GM21423 (cell line): ENCODE results near the gene KIF5A.
"Not testable (repeated sequence)": the region's sequence is repeated elsewhere in the genome, so short reads cannot be mapped to it uniquely, and the experiment has no call there.

Source experiments
- ATAC-seq: cut with Tn5 transposase; IDR thresholded peaks from one replicate; pipeline ENCODE4 v1.9.1; 2021; ENCODE audit warnings: mild to moderate bottlenecking, moderate library complexity; ENCODE audit not compliant: unreplicated experiment

Gene KIF5A

DNA sequence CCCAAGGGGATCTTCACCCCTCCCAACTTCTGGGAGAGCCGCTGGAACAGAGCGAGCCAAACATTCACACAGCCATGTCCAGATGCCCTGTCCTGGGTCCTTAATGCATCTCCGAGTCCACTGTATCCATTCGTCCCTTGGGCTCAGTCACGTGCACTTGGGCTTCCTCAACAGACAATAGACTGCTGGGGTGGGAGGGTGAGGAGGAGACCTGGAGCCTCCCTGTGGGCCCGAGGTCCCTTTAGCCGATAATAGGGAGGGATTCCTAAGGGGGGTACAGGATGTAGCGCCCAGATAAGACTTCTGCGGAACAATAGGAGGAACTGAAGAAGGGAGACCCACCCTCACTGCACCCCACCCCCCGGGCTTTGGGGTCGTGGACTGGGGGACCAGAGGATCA is 68.1 kb downstream of the KIF5A start:
- no peak for ATAC-seq

DNA sequence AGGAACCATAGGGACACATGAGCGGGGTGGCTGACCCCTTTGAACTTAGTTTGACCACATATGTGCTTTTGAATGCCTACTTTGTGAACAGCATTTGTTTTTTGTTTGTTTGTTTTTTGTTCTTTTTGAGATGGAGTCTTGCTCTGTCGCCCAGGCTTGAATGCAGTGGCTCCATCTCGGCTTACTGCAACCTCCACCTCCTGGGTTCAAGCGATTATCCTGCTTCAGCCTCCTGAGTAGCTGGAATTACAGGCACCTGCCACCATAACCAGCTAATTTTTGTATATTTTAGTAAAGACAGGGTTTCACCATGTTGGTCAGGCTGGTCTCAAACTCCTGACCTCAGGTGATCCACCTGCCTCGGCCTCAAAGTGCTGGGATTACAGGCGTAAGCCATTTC is 68.6 kb downstream of the KIF5A start:
- not testable (repeated sequence) for ATAC-seq

DNA sequence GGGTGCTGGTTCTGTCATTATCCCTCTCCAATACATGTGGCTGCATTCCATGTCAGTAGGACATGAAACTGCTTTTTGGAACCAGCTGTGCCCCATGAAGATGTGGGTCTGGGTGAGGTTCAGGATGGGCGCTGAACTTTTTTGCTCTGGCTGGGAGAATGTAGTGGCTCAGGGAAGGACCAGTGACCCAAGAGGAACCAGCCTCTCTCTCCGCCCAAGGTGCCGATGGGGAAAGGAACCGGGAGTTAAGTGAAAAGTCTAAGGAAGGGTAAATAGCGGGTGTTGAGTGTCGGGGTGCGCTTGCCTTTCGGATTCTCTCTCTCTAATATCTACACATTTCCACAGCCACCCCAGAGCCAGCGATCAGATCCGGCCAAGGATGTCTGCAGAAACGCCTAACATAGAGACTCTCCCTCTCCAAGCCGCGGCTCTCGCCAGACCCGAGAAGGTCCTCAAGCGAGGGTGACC is 69.2 kb downstream of the KIF5A start:
- ATAC-seq, result no peak

DNA sequence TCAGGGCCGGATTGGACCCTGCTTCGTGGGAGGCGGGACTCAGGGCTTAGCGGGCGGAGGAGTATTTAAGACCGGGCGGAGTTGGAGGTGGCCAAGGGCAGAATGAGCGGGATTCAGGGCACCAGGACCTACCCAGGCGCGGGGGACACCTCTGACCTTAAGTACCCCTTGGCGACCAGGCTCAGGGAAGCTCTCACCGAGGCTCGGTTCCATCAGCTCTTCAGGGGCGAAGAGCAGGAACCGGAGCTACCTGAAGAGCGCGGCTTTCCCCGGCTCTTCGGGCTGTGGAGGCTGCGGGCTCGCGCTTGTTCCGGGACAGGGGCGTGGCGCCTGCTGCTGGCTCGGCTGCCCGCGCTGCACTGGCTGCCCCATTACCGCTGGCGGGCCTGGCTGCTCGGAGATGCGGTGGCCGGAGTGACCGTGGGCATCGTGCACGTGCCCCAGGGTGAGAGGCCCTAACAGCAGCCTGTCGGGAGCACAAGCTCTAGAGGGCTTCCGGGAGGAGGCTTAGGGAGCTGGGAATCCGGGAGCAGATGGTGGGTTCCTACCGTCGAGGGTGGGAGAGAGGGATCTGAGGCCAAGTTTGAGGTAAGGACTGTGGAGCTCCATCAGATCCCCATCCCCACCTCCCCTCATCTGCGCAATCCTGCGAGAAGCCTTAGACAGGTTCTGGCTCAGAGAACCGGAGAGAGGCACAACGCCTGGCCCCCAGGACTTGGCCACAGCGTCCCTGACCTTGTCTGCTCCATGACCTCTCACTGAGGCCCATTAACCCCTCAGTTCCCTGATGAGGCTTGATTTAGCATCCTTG is 69.8 kb downstream of the KIF5A start:
- no peak for ATAC-seq

DNA sequence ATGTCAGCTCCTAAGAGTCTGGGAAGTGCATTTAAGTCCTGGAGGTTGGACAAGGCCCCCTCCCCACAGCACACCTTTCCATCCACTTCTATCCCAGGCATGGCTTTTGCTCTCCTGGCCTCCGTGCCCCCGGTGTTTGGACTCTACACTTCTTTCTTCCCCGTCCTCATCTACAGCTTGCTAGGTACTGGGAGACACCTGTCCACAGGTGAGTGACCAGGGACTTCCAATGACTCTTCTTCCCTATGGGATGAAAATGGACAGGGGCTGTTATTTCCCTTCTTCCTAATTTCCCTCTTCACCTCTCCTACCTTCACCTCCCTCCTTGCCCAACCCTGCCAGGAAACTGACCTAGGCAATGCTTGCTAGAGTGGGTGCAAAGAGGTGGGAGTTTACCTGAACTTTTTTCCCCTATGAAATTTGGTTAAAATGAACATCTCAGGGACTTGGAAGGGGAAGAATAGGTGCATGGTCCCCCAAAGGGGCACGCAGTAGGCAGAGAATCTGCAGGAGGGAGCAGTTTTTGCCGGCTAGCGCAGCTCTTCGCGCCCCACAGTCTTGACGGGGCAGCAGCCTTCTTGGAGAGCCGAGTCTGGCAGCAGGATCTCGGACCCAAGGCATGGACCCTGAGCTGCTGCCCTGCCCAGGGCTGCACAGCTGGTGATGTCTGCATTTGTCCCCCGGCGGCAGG is 70.5 kb downstream of the KIF5A start:
- ATAC-seq, result no peak

DNA sequence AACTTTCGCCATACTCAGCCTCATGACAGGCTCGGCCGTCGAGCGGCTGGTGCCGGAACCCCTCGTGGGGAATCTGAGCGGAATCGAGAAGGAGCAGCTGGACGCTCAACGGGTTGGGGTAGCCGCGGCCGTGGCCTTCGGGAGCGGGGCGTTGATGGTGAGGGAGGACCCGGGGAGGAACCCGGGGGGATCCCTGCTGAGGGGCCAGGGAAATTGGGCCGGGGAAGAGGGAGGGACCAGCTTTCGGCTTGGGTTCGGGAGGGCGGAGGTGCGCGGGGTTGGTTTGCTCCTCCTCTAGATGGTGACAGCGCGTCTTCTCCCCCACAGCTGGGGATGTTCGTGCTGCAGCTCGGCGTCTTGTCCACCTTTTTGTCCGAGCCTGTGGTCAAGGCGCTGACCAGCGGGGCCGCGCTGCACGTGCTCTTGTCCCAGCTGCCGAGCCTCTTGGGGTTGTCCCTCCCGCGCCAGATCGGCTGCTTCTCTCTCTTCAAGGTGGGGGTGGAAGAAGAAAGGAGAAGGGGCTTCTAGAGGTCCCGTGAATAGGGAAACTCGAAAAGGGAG is 71.2 kb downstream of the KIF5A start:
- no peak for ATAC-seq

DNA sequence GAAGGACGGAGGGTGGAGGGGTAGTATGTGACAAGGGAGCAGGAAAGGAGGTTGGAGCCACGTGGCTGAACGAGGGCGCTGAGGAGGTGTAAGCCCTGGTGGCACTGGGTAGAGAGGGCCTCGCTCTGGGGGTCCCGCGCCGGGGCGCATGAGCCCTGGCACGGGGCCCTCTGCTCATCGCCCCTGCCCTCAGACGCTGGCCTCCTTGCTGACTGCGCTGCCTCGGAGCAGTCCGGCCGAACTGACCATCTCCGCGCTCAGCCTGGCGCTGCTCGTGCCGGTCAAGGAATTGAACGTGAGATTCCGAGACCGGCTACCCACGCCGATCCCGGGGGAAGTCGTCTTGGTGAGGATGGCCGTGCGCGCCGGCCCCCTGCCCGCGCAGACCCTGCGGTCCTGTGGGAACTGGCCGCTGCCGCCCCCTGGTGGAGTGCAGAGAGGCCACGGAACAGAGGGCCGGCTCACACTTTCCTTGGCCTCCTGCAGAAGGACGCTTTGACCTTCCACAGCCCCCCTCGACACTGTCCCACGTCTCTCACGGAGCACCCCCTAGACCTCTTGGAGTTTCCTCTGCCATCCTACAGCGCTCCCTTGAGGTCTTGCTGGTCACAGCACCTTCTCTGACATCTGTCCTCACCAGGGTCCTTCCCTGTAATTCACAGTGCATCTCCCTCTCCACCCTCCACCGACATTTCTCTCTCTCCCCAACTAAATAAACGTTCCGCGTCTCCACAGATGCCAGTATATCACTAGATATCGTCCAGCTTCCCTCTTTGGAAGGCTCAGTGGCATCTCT is 71.9 kb downstream of the KIF5A start:
- ATAC-seq, result peak; percentile 48

DNA sequence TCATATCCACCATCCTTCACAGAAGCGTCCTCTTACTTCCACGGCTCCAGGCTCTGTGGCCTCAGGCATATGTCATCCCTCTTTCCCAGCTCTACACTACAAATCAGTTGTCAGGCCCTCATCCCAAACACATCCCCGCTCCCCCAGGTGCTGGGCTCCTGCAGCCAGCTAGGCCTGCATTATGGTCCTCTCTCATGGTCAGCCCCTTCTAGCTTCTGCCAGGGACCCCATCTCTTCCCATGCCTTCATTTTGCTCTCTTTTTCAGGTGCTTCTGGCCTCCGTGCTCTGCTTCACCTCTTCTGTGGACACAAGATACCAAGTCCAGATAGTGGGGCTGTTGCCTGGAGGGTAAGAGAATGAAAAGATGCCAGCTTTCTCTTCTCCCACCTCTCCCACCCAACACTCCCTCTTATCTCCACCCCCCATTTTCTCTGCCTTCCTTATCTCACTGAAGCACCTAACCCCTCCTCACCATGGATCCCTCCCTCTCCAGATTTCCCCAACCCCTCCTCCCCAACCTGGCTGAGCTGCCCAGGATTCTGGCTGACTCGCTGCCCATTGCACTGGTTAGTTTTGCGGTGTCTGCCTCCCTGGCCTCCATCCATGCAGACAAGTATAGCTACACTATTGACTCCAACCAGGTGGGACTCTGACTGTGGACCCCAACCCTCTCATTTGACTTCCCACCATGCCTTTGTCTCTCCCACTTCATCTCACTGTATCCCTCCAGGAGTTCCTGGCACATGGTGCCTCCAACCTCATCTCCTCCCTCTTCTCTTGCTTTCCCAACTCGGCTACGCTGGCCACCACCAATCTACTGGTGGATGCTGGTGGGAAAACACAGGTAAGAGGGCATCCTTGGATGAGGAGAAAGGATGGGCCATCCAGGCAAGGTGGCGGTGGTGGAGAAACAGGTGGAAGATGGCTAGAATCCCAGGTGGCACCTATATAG is 72.7 kb downstream of the KIF5A start:
- no peak for ATAC-seq

DNA sequence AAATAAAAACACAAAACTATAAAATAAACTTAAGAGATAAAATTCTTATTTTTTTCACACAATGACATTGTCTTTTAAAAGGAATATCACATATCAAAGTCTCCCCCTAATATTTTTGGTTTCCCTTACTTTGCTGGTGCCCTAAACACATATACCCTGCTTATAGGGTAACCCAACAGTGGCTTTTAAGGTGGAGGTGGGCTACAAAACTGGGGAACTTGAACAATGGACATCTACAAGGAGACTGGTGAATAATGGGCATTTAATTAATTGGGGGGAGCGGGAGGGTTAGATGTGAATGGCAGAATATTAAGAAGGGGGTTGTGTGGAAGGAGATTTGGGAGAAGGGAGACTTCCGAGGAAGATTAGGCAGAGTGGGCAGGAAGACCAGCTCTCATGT is 73.5 kb downstream of the KIF5A start:
- ATAC-seq, result no peak

DNA sequence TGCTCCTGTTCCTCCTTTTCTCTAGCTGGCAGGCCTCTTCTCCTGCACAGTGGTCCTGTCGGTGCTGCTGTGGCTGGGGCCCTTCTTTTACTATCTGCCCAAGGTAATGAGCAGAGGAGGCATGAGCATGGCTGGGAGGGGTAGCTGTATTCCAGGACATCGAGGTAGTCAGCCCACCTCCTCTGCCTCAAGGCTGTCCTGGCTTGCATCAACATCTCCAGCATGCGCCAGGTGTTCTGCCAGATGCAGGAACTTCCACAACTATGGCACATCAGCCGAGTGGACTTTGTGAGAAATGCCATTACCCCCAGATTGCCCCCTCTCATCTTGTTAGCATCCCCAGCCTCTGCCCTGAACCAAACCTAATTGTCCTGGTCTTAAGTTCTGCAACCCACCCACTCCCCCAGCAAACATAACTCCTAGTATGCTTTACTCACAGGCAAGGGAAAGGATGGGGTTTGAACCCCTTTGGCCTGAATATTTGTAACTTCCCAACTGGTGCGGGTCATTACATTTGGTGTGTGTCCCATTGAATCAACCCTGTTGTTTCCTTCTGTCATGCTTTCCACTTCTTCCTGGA is 74.1 kb downstream of the KIF5A start:
- no peak for ATAC-seq

DNA sequence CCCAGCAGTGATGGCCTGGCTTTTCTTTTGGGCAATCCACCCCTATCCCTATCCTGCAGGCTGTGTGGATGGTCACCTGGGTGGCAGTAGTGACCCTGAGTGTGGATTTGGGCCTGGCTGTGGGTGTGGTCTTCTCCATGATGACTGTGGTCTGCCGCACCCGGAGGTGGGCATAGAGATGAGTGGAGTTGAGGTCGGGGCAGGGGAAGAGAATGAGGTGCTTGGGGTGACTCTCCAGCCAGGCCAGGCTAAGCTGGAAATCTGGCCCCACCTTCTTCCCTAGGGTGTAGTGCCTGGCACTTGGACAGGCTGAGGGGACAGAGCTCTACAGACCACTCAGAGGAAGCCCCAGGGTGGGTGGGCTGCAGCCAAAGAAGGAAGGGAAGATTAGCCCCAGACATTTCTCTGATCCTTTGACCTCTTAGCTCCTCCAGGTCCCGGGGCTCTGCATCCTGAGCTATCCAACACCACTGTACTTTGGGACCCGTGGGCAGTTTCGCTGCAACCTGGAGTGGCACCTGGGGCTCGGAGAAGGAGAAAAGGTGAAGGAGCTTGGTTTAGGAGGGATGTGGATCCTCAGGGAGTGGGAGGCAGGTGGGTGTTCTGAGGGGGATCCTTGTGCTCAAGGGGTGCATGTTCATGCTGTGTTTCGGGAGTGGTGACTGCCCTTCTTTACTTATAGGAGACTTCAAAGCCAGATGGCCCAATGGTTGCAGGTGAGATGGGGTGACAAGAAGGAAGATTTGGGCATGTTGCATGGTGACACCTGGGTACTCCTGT is 74.8 kb downstream of the KIF5A start:
- ATAC-seq, result no peak

DNA sequence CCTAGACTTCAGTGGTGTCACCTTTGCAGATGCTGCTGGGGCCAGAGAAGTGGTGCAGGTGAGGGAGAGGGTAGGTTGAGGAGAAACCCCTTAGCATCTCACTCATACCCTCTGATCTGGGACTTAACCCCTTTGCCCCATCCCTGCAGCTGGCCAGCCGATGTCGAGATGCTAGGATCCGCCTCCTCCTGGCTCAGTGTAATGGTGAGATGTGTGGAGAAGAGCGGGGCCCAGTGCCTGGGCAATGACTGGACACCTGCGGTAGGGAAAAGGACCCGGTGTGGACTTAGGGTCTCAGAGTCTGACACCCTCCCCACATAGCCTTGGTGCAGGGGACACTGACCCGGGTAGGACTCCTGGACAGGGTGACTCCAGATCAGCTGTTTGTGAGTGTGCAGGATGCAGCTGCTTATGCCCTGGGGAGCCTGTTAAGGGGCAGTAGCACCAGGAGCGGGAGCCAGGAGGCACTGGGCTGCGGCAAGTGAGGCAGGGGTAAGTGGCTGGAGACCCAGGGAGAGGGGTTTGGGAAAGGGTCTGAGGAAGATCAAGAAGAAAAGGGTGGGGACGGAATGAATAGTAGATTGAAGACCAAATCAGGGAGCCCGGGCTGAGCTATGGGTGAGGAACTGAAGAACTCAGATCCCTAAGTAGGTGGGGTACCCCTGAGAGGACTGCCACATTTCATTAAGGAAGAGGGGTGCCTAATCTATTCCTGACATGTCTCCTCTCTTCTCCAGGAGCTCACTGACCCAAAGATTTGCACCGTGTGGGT is 75.6 kb downstream of the KIF5A start:
- no peak for ATAC-seq

DNA sequence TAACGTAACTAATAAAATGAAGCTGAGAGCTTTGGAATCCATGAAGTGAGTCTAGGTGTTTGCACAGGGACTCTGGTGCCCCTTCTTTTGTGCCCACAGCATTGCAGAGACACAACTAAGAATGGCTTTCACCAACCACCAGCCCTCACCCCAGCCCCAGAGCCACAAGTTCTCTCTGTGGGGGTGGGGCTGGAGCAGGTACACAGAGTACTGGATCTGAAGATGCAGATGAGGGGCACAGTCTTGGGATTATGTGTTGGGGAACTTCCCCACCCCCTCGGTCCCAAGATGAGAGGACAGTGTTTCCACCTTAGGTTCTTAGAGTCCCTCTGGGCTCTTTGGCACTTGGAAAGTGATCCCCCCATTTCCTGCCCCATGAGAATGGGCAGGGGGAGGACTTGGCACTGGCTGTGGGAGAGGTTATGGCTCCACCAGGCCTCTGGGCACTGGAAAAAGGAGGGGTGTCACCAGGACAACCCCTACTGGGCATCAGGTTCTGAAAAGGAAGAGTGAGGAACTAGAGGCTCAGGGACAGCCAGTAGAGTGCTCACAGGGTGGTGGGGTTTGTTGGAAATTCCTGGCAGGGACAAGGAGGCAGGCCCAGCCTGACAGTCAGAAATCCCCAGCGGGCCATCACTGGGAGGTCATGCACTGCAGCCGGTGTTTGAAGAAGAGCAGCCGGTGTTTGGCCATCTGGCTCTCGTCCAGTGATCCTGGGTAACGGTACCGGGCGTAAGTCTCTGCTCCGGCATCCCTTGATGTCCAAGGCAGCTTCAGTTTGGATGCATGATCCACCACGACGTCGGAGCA is 76.5 kb downstream of the KIF5A start:
- ATAC-seq, result no peak

DNA sequence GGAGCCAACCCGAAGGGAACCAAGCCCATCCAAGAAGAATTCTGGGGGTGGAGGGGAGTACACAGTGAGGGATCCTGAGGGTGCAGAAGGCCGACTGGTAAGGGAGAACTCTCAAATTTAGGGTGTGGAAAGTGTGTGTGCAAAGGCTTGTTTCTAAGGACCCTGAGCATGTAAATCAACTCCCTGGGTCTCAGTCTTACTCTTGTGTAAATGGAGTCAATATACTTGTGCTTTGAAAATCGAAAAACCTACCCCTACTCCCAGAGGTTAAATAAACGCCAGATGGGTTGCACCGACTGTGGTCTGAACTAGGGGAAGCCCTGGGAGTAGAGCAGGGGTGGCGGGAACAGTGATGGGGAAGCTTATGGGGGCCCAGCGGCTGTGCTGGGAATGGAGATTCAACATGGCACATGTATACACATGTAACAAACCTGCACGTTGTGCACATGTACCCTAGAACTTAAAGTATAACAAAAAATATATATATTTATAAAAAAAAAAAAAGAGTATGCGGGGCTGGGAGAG is 77.1 kb downstream of the KIF5A start:
- ATAC-seq, result no peak

DNA sequence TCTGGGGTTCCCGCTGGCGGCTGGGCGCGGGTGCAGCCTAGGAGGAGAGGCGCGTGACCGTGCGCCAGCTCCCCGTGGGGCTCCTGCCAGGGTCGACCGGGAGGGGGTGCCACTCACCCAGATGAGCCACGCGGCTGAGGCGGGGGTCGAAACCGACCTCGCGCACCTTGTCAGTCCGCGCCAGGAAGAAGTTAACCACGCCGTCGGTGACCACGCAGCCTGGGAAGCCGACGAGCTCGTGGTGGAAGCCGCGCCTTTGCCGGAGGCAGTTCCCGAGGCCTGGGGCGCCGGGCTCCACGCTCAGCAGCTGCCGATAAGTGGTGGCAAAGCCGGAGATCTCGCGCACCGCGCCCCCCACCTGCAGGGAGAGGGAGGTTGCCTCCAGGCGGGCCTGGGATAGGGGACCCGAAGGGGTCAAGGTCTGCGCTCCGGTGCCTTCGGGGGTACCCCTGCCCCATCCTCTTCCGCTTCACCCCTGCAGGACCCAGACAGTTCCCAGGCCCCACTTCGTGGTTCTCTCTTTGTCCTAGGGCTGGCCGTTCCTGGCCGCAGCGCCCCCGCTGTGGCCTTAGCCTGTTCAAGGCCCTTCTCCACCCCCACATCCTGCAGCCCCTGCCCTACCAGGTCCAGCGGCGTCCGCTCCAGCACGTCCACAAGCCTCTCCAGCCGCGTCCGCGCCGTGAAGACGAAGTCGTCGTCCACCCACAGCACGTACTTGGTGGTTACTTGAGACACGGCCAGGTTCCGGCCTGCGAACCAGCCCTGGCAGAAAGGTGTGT is 77.8 kb downstream of the KIF5A start:
- no peak for ATAC-seq
